Measurements from ENCODE around the gene NMNAT3.

GRCh38 chr3:139561255-139561817 is 116.4 kb downstream of the NMNAT3 start:
- TF ChIP-seq CTCF (optimal IDR thresholded peaks at IDR 0.05 in 1 of 3, IDR thresholded peaks at IDR 0.05 in 1 of 3, conservative IDR thresholded peaks at IDR 0.05 in 1 of 3; ENCODE audit: extremely low read depth in 1 of 3, insufficient read depth in 2 of 3, low read length in 3 of 3) (no peak), EZH2 (IDR thresholded peaks at IDR 0.05; ENCODE audit: low read length) (no peak)

All from keratinocyte (primary cell).